ENCODE data around the gene PYY.
"Not testable (repeated sequence)": the region's sequence is repeated elsewhere in the genome, so short reads cannot be mapped to it uniquely, and the experiment has no call there.

PYY gene

GRCh38 chr17:43953746-43954145 is at the start of gene PYY:
TSS of gene PYY (minus strand) at chr17:43953940. CDS start at chr17:43953483, 457 bp downstream.
- no peak for DNase-seq (ENCODE audit: low spot score)

- DNase-seq (ENCODE audit: low spot score), result no peak
Measured at GRCh38 chr17:44002141-44002848, 48.6 kb upstream of the PYY start.

DNA sequence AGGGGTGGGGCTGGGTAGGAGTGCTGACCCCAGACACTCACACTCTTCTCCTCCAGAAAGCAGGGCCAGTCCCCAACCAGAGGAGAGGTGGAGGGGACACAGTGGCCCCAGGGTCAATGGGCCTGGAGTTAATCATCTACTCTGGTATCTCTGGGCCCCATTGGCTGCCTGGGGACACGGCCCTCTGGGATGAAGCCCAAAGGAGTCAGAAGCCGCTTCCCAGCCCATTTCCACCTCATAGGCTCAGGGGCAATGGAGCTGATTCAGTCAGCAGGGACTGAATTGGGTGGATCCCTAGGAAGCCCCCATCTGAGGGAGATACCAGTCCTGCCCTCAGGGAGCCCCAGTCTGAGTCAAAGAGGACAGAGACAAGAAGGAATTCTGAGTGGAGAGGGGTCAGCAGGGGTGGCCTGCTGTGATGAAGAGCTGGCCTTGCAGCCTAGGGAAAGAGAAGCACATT is 47.8 kb upstream of the PYY start:
- no peak for DNase-seq (ENCODE audit: low spot score)

- DNase-seq (ENCODE audit: low spot score), result no peak
Measured at GRCh38 chr17:44000871-44001460, 47.2 kb upstream of the PYY start.

GRCh38 chr17:44000141-44000860 is 46.6 kb upstream of the PYY start:
- no peak for DNase-seq (ENCODE audit: low spot score)

- DNase-seq (ENCODE audit: low spot score), result no peak
Measured at GRCh38 chr17:43999024-43999423, 45.3 kb upstream of the PYY start.

- no peak for DNase-seq (ENCODE audit: low spot score)
Measured at GRCh38 chr17:43998552-43998951, 44.8 kb upstream of the PYY start.

- not testable (repeated sequence) for DNase-seq (ENCODE audit: low spot score)
Measured at GRCh38 chr17:43997180-43997579, 43.4 kb upstream of the PYY start.

DNA sequence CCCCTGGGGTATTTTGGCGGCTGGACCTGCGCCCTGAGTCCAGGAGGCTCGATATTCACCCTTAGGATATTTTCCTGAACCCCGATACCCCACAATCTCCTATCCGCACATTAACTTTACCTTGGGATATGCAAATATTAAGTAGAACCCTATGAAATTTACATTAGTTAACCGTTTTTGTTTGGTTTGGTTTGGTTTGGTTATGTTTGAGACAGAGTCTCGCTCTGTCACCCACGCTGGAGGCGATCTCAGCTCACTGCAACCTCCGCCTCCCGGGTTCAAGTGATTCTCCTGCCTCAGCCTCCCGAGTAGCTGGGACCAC is 41.4 kb upstream of the PYY start:
- DNase-seq (ENCODE audit: low spot score), result no peak

- peak; percentile 74 for DNase-seq (ENCODE audit: low spot score)
Measured at GRCh38 chr17:43994272-43995149, 40.8 kb upstream of the PYY start.

- DNase-seq (ENCODE audit: low spot score), result no peak
Measured at GRCh38 chr17:43992641-43993040, 38.9 kb upstream of the PYY start.

DNA sequence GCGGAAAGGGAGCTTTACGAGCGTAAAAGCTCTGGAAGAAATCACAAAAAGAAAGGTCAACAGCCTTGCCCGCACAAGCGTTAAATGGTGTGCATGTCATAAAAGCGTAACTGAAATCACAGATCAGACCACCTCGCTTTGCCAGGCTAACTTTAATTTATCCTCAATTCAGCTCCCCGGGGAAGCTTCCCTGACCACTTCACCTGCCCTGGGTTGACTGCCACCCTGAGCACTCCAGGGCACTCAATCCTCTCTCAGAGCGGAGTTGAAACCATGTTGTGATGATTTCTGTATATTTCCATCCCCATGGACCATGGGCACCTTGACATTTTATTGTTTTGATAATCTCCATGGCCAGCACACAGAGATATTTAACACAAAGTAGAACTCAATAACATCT is 34.6 kb upstream of the PYY start:
- no peak for DNase-seq (ENCODE audit: low spot score)

DNA sequence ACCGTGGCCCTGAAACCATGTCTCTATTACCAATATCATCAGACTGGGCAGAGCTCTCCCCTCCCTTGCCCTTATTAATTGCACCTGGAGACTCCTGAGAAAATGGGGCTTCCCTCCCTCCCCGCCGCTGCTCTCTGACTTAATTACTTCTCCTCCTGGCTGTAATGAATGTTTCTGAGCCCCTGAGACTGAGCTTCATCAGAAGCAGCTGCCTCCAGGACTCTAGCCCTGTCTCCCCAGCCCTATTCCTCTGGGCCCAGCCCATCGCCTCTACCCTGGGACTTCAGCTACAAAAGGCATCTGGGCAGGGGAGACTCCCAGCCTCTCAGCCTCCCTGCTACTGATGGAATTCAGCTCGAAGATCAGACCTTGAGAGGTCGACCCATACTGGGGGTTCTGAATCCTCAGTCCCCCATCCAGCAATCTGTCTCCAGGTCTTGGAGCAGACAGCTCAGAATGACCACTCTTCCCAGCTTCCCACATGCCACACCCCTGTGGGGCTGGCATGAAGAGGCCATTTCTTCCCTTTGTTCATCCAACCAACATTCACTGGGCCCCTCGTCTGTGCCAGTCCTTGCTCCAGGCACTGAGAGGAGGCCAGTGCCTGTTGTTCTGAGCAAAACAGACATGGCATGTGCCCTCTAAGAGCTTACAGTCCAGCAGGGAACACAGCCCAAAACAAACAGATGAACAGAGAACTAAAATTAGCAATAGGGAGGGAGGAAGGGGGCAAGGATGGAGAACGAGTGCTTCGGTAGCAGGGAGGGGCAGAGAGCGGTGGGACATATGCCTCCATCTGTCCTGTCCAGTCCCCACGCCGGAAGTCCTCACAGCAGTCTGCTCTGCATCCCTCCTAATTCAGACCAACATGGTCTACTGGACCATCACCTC is 33.6 kb upstream of the PYY start:
- no peak for DNase-seq (ENCODE audit: low spot score)

DNA sequence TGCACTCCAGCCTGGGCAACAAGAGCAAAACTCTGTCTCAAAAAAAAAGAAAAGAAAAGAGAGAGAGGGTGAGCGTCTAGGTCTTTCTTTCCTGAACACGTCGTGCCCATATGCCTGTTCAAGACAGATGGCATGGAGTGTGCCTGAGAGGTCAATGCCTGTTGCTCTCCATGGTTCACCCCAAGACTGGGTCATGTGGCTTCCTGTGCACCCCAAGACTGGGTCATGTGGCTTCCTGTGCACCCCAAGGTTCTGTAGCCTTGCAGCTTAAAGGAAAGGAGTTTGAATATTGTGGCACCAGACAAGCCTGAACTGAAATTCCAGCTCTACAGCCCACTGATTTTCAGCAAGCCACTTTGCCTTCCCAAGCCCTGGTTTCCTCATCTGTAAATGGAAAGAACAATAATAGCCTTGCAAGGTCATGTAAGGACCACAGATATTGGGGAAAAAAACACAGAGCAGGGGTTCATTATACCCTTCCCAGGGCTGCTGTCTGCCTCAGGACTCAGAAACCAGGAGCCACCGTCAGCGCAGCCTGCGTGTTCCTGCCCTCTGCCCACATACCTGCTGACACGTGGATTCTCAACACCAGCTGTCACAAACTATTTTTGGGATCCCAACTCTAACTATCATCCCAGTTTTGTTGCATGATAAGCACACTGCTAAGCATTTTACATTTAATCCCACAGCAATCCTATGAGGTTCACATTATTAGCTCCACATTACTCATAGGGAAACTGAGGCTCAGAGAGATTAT is 32.7 kb upstream of the PYY start:
- peak; percentile 37 for DNase-seq (ENCODE audit: low spot score)

GRCh38 chr17:43984521-43984920 is 30.8 kb upstream of the PYY start:
- no peak for DNase-seq (ENCODE audit: low spot score)

GRCh38 chr17:43983515-43984411 is 30.0 kb upstream of the PYY start:
- peak; percentile 8 for DNase-seq (ENCODE audit: low spot score)

DNA sequence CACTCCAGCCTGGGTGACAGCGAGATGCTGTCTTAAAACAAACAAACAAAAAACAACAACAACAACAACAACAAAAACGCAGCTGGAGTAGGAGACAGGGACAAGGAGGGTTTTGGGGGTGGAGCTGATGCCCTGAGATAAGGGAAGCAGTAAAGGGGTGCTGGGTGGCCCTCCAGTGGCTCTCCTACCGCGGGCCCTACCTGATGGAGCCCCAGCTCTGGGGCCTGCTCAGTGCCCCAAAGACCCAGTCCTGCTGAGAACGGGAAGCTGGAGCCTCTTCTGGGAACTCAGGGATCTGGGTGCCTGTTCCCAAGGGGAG is 29.4 kb upstream of the PYY start:
- DNase-seq (ENCODE audit: low spot score), result no peak

GRCh38 chr17:43982171-43982570 is 28.4 kb upstream of the PYY start:
- DNase-seq (ENCODE audit: low spot score), result no peak

- no peak for DNase-seq (ENCODE audit: low spot score)
Measured at GRCh38 chr17:43979671-43980070, 25.9 kb upstream of the PYY start.

DNA sequence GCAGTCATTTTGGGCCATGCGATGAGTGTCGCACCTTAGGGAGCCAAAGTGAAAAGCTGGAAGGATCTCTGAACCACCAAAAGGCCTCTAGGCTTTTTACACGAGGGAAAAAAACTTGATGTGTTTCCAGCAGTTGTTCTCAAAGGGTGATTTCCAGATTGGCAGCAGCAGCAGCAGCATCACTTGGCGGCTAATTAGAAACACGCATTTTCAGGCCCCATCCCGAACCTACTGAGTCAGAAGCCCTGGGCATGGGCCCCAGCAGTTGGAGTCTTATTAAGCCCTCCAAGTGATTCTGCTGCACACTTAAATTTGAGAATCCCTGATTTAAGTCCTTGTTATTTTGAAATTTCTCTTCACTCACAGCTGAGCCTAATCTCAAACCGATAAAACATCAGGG is 25.3 kb upstream of the PYY start:
- DNase-seq (ENCODE audit: low spot score), result no peak

All from Ammon's horn (tissue), 1 donor.